ENCODE data around the gene PRXL2C. TPM values are rescaled to one million over a fixed set of nuclear protein-coding genes. Genes with fewer than 3 reads are reported as not detected.

The PRXL2C gene
- polyA plus RNA-seq, 2 of the 4 experiments (the other 2 are of a cell fraction): 7.9 to 11.4 TPM

- FAIRE-seq (no peak), ATAC-seq (no peak), DNase-seq (ENCODE audit: low read depth in 1 of 2, low spot score in 1 of 2) (no peak)
- Histone ChIP-seq H3K27ac (no peak overlapping the region), H3K9me3 (peaks cover 32% of the 10 kb centered on the region), H3K4me2 (no peak overlapping the region), H3K4me1 (no peaks in the 10 kb centered on the region), H3K4me3 (no peak overlapping the region)
- TF ChIP-seq REST (IDR thresholded peaks at IDR 0.05) (no peak), MAFK (IDR thresholded peaks at IDR 0.05; ENCODE audit: partially characterized antibody) (peak; percentile 58)
- TF ChIP-seq, protein P1, sequence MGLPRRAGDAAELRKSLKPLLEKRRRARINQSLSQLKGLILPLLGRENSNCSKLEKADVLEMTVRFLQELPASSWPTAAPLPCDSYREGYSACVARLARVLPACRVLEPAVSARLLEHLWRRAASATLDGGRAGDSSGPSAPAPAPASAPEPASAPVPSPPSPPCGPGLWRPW (IDR thresholded peaks at IDR 0.05): no peak
- ChIA-PET CTCF (no interaction called here), POLR2A (no interaction called here)
- 61% methylated on average over 8 of the region's 8 CpGs for WGBS (ENCODE audit: missing lambda C conversion rate)
Measured at GRCh38 chr9:96688745-96689464, 33.8 kb upstream of the PRXL2C start.

DNA sequence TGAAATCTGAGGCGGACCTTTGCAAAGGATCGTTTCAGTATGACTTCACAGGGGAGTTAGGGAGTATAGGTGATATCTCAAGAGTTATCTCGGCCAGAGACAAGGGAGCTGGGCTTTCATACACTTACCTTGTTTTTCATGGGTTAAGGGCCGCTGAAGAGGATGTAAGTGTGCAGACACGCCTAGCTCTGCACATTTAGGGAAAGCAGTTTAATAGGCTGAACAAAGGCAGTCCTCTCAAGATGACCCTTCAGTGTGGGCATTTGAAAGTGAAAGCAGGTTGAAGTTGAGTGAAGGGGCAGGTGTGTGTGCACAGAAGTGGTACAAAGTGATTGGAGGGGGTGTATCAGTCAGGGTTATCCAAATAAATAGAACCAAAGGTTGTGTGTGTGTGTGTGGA lies 33.1 kb upstream of the PRXL2C start:
- Histone ChIP-seq H3K4me3 (no peak overlapping the region), H3K9me3 (peaks cover 27% of the 10 kb centered on the region), H3K4me2 (no peak overlapping the region), H3K27ac (no peak overlapping the region), H3K4me1 (no peaks in the 10 kb centered on the region)
- WGBS (ENCODE audit: missing lambda C conversion rate): 82% methylated on average over 5 of the region's 5 CpGs
- no peak for FAIRE-seq
- CTCF ChIA-PET: interaction anchor here (1.2 kb wide), 1 partner anchor 599 kb away, joined by 3 read pairs; no protein-coding TSS in a partner anchor
- ATAC-seq: no peak
- no peak for DNase-seq (ENCODE audit: low read depth in 1 of 2, low spot score in 1 of 2)
- POLR2A ChIA-PET: no interaction called here
- TF ChIP-seq ESRRA (IDR thresholded peaks at IDR 0.05; ENCODE audit: borderline replicate concordance, low read length) (no peak), HEYL (CRISPR knock-in tag; IDR thresholded peaks at IDR 0.05) (no peak), HDAC2 (IDR thresholded peaks at IDR 0.05) (no peak), RARB (CRISPR knock-in tag; IDR thresholded peaks at IDR 0.05) (no peak), EHMT2 (IDR thresholded peaks at IDR 0.05; ENCODE audit: low read depth) (no peak), ELK1 (IDR thresholded peaks at IDR 0.05; ENCODE audit: low read depth, low read length) (no peak), HOXA7 (CRISPR knock-in tag; IDR thresholded peaks at IDR 0.05) (no peak), POLR2AphosphoS2 (conservative IDR thresholded peaks at IDR 0.05; ENCODE audit: low read length) (no peak), GATA3 (IDR thresholded peaks at IDR 0.05; ENCODE audit: borderline replicate concordance) (no peak), HOXB5 (CRISPR knock-in tag; IDR thresholded peaks at IDR 0.05) (no peak), ZFP36 (IDR thresholded peaks at IDR 0.05; ENCODE audit: borderline replicate concordance, partially characterized antibody) (no peak), HOXB13 (CRISPR knock-in tag; IDR thresholded peaks at IDR 0.05; ENCODE audit: low read depth) (no peak), FOSL2 (IDR thresholded peaks at IDR 0.05) (no peak), FOSL2 (CRISPR knock-in tag; IDR thresholded peaks at IDR 0.05) (no peak), KDM5A (IDR thresholded peaks at IDR 0.05) (no peak), CHD2 (IDR thresholded peaks at IDR 0.05; ENCODE audit: low read length, partially characterized antibody) (no peak), ZNF302 (CRISPR knock-in tag; IDR thresholded peaks at IDR 0.05) (no peak), JUN (IDR thresholded peaks at IDR 0.05) (no peak), REST (IDR thresholded peaks at IDR 0.05) (no peak)
- TF ChIP-seq, protein P2, sequence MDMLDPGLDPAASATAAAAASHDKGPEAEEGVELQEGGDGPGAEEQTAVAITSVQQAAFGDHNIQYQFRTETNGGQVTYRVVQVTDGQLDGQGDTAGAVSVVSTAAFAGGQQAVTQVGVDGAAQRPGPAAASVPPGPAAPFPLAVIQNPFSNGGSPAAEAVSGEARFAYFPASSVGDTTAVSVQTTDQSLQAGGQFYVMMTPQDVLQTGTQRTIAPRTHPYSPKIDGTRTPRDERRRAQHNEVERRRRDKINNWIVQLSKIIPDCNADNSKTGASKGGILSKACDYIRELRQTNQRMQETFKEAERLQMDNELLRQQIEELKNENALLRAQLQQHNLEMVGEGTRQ (IDR thresholded peaks at IDR 0.05): no peak
